GM12801 (cell line): ENCODE data around the gene ZSWIM5.

Experiments
- TF ChIP-seq, protein P1 (sequence below): IDR thresholded peaks from one replicate; pipeline ENCODE4 v1.5.1; 2011; ENCODE audit warnings: control low read depth; ENCODE audit not compliant: insufficient read length; ENCODE audit errors: extremely low read depth

ZSWIM5 gene

DNA sequence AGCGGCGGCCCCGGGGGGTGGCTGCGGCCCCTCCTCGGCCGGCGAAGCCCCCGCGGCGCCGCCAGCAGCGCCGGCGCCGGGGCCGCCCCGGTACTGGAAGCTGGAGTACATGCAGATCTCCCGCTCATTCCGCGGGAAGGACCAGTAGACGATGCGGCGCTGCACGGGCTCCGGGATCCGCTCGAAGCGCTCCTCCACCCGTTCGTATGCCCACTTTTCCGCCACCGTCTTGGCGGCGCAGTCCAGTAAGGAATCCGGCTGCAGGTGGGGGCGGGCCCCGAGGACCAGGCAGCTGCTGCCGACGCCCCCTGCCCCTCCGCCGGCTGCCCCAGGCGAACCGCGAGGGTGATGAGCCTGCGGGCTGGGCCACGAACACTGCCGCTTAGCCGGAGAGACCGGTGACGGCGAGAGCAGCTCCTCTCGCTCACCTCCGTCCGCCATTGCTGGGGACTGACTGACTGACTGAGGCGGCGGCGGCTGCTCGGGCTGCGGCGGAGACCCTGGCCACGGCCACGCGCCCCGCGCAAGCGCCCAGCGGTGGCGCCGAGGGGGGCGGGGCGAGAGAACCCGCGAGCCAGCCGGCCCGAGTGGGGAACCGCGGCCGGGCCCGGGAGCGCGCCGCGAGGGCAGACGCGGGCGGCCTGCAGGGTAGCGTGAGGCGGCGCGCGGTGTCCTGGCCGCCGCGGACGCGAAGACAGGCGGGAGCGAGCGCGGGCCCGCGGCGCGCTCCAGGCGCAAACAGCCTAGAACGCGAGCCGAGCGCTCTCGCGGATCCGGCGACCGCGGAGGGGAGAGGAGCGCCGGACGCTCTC lies at the start of gene ZSWIM5:
ZSWIM5 (minus strand) TSS at position 696 of the 812 bp plus-strand sequence; CDS start at position 441, 255 bp downstream.
- TF ChIP-seq, protein P1, sequence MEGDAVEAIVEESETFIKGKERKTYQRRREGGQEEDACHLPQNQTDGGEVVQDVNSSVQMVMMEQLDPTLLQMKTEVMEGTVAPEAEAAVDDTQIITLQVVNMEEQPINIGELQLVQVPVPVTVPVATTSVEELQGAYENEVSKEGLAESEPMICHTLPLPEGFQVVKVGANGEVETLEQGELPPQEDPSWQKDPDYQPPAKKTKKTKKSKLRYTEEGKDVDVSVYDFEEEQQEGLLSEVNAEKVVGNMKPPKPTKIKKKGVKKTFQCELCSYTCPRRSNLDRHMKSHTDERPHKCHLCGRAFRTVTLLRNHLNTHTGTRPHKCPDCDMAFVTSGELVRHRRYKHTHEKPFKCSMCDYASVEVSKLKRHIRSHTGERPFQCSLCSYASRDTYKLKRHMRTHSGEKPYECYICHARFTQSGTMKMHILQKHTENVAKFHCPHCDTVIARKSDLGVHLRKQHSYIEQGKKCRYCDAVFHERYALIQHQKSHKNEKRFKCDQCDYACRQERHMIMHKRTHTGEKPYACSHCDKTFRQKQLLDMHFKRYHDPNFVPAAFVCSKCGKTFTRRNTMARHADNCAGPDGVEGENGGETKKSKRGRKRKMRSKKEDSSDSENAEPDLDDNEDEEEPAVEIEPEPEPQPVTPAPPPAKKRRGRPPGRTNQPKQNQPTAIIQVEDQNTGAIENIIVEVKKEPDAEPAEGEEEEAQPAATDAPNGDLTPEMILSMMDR = no peak

DNA sequence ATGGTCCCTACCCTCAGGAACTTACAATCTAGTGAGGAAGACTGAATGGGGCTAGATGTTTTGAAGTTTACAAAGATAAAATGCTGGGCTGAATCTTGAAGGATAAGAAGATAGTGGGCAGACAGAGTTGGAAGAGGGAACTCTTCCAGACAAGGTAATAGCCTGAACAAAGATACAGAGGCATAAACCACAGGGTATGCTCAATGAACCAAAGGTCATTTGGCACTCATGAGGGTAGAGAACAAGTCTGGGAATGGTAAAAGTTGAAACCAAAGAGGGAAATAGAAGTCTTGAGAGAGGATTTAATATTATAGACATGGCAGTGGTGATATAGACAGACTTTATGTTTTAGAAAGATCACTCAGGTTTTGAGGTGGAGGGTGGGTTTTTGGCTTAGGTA lies 48.1 kb upstream of the ZSWIM5 start:
- TF ChIP-seq, protein P1 = no peak

DNA sequence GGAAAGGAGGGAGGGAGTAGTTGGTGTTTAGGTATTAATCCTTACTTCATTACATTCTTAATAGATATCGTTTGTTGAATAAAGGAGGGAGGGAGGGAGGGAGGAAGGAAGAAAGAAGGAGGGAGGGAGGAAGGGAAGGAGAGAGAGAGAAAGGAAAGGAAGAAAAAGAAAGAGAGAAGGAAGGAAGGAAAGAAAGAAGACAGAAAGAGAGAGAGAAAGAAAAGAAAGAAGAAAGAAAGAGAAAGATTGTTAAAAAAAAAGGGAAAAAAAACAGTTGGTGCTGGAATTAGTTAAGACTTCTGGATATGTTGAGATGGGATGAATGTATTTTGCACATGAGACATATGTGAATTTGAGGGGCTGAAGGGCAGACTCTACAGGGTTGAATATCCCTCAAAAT lies 44.1 kb upstream of the ZSWIM5 start:
- TF ChIP-seq, protein P1 = no peak

DNA sequence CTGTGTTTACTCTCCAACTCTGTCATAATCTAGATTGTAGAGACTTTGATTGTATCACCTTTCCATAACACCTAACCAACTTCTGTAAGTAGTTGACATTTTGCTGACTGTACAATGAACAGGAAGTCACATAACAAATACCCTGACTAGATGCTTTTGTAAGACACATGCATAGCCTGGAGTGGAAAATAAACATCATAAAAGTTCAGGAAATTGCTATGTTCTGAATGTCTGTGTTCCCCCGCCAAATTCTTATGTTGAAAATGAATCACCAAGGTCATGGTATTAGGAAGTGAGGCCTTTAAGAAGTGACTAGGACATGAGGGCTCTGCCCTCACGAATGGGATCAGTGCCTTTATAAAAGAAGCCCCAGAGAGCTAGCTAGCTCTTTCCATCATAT lies 40.4 kb upstream of the ZSWIM5 start:
- TF ChIP-seq, protein P1 = no peak

DNA sequence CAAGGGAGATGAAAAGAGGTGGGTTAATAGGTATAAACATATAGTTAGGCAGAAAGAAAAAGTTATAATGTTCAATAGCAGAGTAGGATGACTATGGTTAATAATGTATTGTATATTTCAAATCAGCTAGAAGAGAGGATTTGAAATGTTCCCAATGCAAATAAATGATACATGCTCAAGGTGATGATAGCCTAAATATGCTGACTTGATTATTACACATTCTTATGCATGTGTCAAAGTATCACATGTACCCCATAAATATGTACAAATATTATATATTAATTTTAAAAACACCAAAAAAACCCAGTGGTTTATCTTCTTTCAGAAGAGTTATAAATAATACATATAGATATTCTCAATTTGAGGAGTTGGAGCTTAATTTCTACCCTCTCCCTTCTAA lies 38.3 kb upstream of the ZSWIM5 start:
- TF ChIP-seq, protein P1 = no peak

DNA sequence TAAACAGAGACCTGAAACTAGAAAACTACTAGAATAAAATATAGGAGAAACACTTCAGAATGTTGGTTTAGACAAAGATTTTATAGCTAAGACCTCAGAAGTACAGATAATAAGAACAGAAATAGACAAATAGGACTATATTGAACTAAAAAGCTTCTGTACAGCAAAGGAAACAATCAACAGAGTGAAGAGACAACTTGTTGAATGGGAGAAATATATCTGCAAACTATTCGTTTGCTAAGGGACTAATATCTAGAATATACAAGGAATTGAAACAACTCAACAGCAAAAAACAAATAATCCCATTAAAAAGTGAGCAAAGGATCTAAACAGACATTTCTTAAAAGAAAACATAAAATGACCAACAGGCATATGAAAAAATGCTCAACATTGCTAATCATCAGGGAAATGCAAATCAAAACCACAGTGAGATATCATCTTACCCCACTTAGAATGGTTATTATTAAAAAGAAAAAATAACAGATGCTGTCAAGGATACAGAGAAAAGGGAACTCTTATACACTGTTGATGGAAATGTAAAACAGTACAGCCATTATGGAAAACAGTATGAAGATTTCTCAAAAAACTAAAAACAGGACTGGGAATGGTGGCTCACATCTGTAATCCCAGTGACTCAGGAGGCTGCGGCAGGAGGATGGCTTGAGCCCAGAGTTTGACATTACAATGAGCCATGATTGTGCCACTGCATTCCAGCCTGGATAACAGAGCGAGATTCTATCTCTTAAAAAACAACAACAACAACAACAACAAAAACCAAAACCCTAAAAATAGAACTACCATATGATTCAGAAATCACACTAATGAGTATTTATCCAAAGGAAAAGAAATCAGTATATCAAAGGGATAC lies 37.3 kb upstream of the ZSWIM5 start:
- TF ChIP-seq, protein P1 = no peak

DNA sequence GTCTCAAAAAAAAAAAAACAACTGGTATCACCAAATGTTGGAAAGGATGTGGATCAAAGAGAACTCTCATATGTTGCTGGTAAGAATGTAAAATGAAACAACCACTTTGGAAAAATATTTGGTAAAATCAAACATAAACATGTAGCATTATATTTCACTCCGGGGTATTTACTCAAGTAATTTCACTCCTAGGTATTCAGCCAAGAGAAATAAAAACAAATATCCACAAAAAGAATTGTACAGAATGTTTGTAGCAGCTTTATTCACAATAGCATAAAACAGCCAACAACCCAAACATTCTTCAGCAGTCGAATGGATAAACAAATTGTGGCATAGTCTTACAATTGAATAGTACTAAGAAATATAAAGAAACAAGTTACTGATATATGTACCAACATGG lies 32.4 kb upstream of the ZSWIM5 start:
- TF ChIP-seq, protein P1 = no peak
